Fibroblast of gingiva (primary cell): ENCODE data around the gene SETD1B.

Experiments
- DNase-seq: peaks from one replicate; pipeline ENCODE4 v3.0.0-alpha.2; 2011; ENCODE audit warnings: low read depth

Gene SETD1B

GRCh38 chr12:121795034-121795968 lies 8.5 kb upstream of the SETD1B start:
- DNase-seq = peak; percentile 77

DNA sequence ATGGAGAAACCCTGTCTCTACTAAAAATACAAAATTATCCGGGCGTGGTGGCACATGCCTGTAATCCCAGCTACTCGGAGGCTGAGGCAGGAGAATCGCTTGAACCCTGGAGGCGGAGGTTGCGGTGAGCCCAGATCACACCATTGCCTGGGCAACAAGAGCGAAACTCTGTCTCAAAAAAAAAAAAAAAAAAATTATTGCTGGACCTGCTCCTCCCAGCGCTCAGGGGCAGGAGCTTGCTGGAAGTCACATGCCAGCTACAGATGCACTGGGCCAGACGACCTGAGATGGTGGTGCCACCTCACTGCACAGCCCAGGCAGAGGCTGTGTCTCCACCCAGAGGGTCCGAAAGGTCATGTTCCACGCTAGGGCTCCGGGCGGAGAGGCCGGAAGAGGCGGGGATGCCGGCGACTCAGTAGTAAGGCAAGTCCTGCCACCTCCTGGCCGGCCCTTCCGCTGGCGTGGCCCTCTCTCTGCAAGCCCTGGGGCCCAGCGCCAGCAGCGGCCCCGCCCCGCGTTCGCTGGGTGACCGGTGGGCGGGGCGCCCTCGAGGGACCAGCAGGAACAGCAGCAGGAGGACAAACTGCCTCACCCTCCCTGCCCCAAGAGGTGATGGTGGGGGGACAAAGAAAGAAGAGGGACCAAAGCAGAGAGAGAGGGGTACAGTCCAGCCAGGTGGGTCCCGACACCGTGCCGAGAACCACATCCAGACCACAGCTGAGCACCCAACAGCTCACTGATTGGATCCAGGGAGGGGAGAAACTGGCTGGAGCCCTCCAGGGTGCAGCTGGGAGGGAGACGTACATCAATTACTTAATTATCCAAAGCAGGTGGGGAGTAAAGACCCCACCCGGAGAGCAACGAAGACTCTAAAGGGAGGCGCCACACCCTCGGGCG lies 6.7 kb upstream of the SETD1B start:
- DNase-seq = peak; percentile 94

- peak; percentile 48 for DNase-seq
Observed at GRCh38 chr12:121797937-121798786, 5.6 kb upstream of the SETD1B start.

DNA sequence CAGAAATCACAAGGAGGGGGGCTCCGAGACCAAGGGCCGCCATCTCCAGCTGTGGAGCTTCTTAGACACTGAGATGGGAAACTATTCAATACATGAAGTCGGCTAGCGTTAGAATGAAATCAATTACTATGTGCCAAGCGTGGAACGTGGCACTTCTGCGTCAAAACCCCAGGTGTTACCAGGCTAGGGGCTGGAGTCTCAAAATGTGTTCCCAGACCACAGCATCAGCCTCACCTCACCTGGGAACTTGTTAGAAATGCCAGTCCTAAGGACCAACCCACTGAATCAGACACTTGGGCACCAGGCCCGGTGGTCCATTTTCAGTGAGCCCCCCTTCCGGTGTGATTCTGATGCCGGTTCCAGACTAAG lies 5.0 kb upstream of the SETD1B start:
- no peak for DNase-seq

DNA sequence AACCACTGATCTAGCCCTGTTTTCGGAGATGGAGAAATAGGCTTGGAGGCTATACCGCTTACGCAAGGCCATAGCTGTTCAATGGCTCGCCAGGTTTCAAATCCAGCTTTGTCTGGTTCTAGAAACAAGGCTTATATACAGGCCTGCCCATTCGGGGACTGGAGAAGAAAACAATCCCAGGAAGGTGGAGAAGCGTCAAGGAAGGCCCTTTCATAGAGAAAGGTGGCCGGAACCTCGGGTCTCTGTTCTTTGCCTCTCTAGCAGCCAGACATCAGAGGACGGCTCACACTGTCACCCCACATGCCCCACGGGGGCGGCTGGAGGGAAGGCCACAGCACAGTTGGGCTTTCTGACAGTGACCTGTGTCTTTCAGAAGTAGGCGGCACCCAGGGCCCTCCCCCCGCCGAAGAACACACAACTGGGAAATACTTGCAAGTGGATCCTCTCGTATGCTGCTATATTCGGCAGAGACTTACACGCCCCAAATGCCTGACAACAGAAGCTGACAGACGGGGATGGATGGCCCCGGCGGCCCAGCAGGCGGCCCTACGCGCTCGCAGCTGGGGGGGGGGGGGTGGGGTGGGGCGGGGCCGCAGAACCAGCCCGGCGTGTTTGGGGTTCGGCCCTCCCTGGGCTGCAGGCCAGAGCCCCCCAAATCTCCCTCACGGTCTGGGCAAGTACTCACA lies 4.5 kb upstream of the SETD1B start:
- DNase-seq = peak; percentile 84

DNA sequence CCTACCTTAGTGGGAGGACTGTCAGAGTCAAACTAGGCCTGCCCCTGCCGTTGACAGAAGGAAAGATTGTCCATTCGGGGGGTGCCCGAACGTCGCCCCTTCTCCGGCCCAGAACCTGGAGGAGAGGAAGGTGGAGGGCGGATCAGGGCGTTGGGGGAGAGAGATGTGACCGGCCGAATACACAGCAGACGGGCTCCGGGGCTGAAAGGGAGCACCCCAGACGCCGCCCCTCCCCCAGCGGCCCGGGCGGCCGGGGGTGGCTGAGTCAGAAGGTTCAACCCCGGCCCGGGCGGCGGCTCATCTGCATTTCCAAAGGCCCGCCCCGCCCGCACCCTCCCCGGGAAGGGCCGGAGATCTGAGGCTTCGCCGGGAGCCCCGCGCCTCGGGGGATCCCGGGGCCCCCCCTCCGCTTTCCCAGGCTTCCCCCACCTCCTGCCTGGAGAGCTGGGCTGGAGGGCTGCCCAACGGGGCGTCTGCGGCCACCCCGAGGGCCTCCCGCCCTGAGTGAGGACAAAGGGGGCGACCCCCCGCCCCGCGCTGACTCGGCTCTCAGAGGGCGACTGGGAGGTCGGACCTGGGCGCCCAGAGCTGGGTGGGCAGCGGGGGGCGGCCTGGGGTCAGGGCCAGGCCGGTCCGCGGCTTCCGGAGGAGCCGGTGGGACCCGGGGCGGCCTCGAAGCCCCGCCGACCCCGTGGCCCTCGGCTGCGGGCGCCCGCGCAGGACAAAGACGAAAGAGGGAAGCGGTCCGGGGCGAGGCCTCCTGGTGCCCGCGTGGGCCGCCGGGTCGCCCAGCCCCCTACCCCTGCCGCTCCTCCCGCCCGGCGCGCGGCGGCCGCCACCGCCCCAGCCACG lies 3.7 kb upstream of the SETD1B start:
- DNase-seq = peak; percentile 92

DNA sequence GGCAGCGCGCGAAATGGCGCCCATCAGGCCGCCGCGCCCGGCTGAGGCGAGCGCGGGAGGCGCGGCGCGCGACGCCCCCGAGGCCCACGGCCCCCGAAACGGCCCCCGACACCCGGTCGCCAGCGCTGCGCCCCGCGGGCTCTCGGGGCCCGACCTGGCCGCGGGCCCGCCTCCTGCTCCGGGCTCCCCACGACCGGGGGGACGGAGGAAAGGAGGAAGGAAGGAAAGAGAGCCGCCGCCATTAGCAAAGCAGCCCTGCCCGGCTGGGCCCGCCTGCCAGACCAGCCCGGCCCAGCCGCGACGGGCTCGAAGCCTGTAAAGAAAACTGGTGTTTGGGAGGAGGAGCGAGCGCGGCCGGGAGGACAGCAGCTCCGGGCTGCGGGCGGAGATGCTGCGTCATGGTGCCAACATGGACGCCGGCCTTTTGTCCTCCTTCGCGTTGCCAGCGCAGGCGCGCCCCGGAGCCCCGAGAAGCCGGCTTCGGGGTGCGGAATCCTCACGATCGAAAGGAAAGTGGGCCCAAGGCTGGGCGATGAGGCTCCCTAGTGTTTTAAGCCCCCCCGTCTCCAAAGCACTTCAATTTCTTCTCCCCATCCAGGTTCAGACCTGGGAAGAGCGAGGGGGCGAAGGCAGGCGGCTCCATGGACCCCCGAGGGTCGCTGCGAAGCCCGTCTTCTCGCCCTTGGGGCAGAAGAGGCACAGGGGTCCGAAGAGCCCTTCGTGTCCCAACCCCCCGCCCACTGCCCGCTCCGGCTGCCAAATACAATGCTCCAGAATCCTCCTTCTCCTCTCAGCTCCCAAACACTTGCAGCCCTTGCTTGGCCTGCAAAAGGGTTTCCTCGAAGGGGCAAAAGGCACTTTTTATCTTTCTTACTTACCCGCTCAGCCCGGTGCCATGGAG lies 2.9 kb upstream of the SETD1B start:
- peak; percentile 89 for DNase-seq

- no peak for DNase-seq
Observed at GRCh38 chr12:121801595-121802484, 2.0 kb upstream of the SETD1B start.

GRCh38 chr12:121802485-121802842 lies 1.3 kb upstream of the SETD1B start:
- no peak for DNase-seq

- DNase-seq = peak; percentile 96
Observed at GRCh38 chr12:121802843-121803698, 738 bp upstream of the SETD1B start.

DNA sequence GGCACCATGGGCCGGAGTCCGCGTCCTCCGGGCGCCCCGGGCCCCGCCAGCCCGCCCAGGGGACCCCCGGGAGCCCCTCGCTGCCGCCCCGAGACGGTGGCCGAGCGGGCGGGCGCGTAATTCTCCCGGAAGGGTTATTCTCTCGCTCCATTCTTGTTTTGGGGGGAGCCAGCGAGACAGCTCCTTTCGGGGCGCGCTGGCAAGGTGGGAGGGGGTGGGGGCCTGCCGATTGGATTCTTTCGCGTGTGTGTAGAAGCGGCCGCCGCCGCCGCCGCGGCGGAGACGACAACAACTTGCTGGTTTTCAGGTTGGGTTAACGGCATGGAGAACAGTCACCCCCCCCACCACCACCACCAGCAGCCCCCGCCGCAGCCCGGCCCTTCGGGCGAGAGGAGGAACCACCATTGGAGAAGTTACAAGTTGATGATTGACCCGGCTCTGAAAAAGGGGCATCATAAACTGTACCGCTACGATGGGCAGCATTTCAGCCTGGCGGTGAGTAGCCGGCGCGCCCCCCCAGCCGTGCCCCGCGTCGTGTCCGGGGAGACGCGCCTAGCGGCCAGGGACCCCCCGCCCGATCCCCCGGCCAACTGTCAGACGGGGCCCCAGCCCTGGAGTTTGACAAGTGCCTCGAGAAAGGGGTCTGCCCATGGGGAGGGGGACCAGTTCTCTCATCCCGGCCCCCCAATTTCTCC lies 755 bp downstream of the SETD1B start:
- DNase-seq = no peak

- peak; percentile 26 for DNase-seq
Observed at GRCh38 chr12:121805171-121806008, 1.6 kb downstream of the SETD1B start.

DNA sequence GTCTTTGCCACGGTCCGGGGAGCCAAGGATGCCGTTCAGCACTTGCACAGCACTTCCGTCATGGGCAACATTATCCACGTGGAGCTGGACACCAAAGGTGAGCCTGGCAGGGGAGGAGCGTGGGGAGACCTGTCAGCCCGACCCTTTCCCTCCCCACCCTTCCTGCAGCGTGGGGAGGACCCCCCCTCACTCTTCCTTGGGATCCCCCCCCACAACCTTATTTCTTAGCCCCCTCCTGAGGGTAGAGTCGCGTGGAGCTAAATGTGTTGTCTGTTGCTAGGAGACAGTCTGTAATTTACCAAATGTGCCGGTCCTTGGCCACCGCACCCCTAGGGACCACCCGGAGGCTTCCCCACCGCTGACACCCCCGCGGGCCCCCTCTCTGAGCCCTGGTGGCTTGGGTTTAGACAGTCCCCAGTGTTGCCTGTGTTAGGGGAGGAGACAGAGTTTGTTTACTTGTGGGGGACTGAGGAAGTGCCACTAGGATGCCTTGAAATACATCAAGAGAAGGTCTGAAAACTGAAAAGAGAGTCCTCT lies 2.3 kb downstream of the SETD1B start:
- DNase-seq = no peak

DNA sequence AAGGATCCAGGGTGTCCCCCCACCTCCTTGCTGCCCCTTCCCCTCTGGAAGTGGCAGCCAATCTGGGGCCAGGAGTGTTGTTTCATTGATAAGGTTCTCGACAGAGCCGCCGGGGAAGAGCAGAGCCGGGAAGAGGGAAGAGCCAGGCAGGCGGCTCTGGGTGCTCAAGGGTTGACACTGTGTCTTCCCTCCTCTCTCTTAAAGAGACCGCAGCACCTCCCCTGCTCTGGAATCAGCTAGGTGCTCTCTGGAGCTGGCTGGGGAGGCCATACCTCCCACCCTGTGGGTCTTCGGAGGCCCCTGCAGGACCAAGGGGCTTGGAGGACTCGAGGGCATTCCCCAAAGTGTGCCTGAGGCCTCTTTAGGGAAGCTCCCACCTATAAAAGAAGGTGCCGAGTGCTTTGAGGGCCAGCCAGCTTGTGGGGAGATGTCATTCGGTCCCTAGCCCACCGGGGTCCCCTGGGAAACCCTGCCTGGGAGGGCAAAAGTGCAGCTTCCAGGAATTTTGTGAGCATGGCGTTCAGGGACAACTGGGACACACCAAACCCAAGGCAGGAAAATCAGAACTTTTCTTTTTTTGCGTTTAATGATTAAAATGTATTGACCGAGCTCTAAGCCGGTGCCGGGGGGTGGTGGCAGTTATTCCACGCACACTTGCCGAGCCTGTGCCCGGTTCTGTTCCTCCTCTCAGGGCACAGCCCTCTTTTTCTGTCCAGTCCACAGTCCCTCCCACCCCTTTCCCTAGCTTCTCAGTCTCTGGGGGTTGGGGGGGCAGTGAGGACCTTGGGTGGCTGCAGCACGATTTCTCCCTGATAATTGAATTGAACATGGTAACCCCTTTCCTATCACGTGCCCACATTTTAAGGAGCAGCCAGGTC lies 3.0 kb downstream of the SETD1B start:
- no peak for DNase-seq
